Ascending aorta (tissue), 2 donors: Measurements from ENCODE around the gene SLC8A3. TPM values are rescaled to one million over a fixed set of nuclear protein-coding genes. Genes with fewer than 3 reads are reported as not detected.

Experiments
- DNase-seq, 2 donors: peaks; one replicate each; pipeline ENCODE4 v3.0.0-alpha.2; 2019; ENCODE audit warnings: low spot score in 2 of 2
- H3K27ac ChIP-seq, 2 donors: fragments of 200-600 bp; sonication (generic); one replicate each; pipeline ENCODE4 v1.5.1; 2016 to 2017; ENCODE audit warnings: mild to moderate bottlenecking in 1 of 2
- H3K27me3 ChIP-seq: fragments of 200-600 bp; sonication (generic); one replicate; pipeline ENCODE4 v1.5.1; 2017
- H3K36me3 ChIP-seq, 2 donors: fragments of 200-600 bp; sonication (generic); one replicate each; pipeline ENCODE4 v1.5.1; 2016
- H3K4me1 ChIP-seq, 2 donors: fragments of 200-600 bp; sonication (generic); one replicate each; pipeline ENCODE4 v1.5.1; 2016 to 2017; ENCODE audit warnings: mild to moderate bottlenecking in 1 of 2
- H3K4me3 ChIP-seq, 2 donors: fragments of 200-600 bp; sonication (generic); one replicate each; pipeline ENCODE4 v1.5.1; 2016 to 2017; ENCODE audit warnings: mild to moderate bottlenecking in 1 of 2
- H3K9me3 ChIP-seq, 2 donors: fragments of 200-600 bp; sonication (generic); one replicate each; pipeline ENCODE4 v1.5.1; 2016
- CTCF ChIP-seq, 3 experiments: fragments of 200-600 bp in 2 of 3; fragments of 450-650 bp in 1 of 3; sonication (generic) in 2 of 3; IDR thresholded peaks; one replicate each; pipeline ENCODE4 v1.5.1; 2016 to 2019; ENCODE audit warnings: antibody characterized with exemption in 3 of 3, mild to moderate bottlenecking in 1 of 3, moderate library complexity in 1 of 3
- intact Hi-C: fragments of 100-400 bp; cut with DNase I; formaldehyde crosslinking; loops from one replicate; pipeline ENCODE4 v1.15.1; 2023
- total RNA-seq: library from RNA; depleted of rRNA; stranded (reverse); fragments of >200 nt; gene quantifications from one replicate; pipeline ENCODE4 v1.1.0, GENCODE V29; 2016

The SLC8A3 gene
- total RNA-seq, 1 donor from 2014 or later, result not detected

- H3K4me1 ChIP-seq, result no peaks in the 10 kb centered on the region
- no peaks in the 10 kb centered on the region for H3K27me3 ChIP-seq
- TF ChIP-seq CTCF (IDR thresholded peaks at IDR 0.05), result no peak
- H3K36me3 ChIP-seq, result no peaks in the 10 kb centered on the region
- H3K9me3 ChIP-seq, result no peaks in the 10 kb centered on the region
- intact Hi-C loops, result no loop called here
- no peak overlapping the region for H3K27ac ChIP-seq
- H3K4me3 ChIP-seq, result no peak overlapping the region
- DNase-seq, result no peak
These were observed 25.1 kb upstream of the SLC8A3 start for GRCh38 chr14:70213721-70214282.

- no peak for TF ChIP-seq CTCF (IDR thresholded peaks at IDR 0.05)
- Histone ChIP-seq H3K27ac (no peak overlapping the region), H3K36me3 (no peaks in the 10 kb centered on the region), H3K27me3 (no peaks in the 10 kb centered on the region), H3K9me3 (no peaks in the 10 kb centered on the region), H3K4me1 (no peaks in the 10 kb centered on the region), H3K4me3 (no peak overlapping the region)
- intact Hi-C loops, result no loop called here
- no peak for DNase-seq
These were observed 24.0 kb upstream of the SLC8A3 start for GRCh38 chr14:70212752-70213151.

- H3K36me3 ChIP-seq, result no peaks in the 10 kb centered on the region
- DNase-seq, result no peak
- intact Hi-C loops, result no loop called here
- H3K27me3 ChIP-seq, result no peaks in the 10 kb centered on the region
- H3K4me1 ChIP-seq, result no peaks in the 10 kb centered on the region
- H3K9me3 ChIP-seq, result no peaks in the 10 kb centered on the region
- no peak for TF ChIP-seq CTCF (IDR thresholded peaks at IDR 0.05)
- H3K4me3 ChIP-seq, result no peak overlapping the region
- H3K27ac ChIP-seq, result no peak overlapping the region
These were observed 19.6 kb upstream of the SLC8A3 start for GRCh38 chr14:70208380-70208779.

GRCh38 chr14:70203686-70204085 lies 14.9 kb upstream of the SLC8A3 start:
- intact Hi-C loops, result no loop called here
- DNase-seq, result no peak
- Histone ChIP-seq H3K27ac (no peak overlapping the region), H3K4me1 (no peaks in the 10 kb centered on the region), H3K36me3 (no peaks in the 10 kb centered on the region), H3K9me3 (no peaks in the 10 kb centered on the region), H3K27me3 (no peaks in the 10 kb centered on the region), H3K4me3 (no peak overlapping the region)
- TF ChIP-seq CTCF (IDR thresholded peaks at IDR 0.05), result no peak

GRCh38 chr14:70201994-70202393 lies 13.2 kb upstream of the SLC8A3 start:
- intact Hi-C loops, result no loop called here
- TF ChIP-seq CTCF (IDR thresholded peaks at IDR 0.05), result no peak

GRCh38 chr14:70193396-70193795 lies 4.6 kb upstream of the SLC8A3 start:
- Histone ChIP-seq H3K36me3 (no peaks in the 10 kb centered on the region), H3K9me3 (no peaks in the 10 kb centered on the region), H3K4me3 (no peak overlapping the region), H3K27me3 (no peaks in the 10 kb centered on the region), H3K27ac (no peak overlapping the region), H3K4me1 (peaks cover 0 to 3% of the 10 kb centered on the region in 2 donors)
- intact Hi-C loops, result no loop called here
- DNase-seq, result no peak
- no peak for TF ChIP-seq CTCF (IDR thresholded peaks at IDR 0.05)

More at GRCh38 chr14:70201994-70202393, 13.2 kb upstream of the SLC8A3 start:
- DNase-seq, result no peak
- no peak overlapping the region for H3K4me3 ChIP-seq
- no peaks in the 10 kb centered on the region for H3K36me3 ChIP-seq
- no peaks in the 10 kb centered on the region for H3K27me3 ChIP-seq
- H3K9me3 ChIP-seq, result no peaks in the 10 kb centered on the region
- no peaks in the 10 kb centered on the region for H3K4me1 ChIP-seq
- H3K27ac ChIP-seq, result no peak overlapping the region
